Psoas muscle (tissue), 8 donors: ENCODE measurements around the gene ITGA7. TPM values are rescaled to one million over a fixed set of nuclear protein-coding genes. Genes with fewer than 3 reads are reported as not detected.

ENCODE experiments used
- ATAC-seq, 4 donors: fragments of 200-7000 bp; cut with Tn5 transposase; one replicate each; pipeline ENCODE4 v1.9.1; 2020; ENCODE audit warnings: moderate library complexity in 3 of 4, mild to moderate bottlenecking in 2 of 4
- DNase-seq, 2 donors: peaks; one replicate each; pipeline ENCODE4 v3.0.0-alpha.2; 2020
- H3K27ac ChIP-seq: fragments of 200-600 bp; one replicate; pipeline ENCODE4 v1.8.0; 2022
- H3K27me3 ChIP-seq, 3 donors: fragments of 200-600 bp in 1 of 3; one replicate each; pipeline versions ENCODE4 v1.6.1 to v1.8.0; 2013 to 2022; ENCODE audit warnings: low read length in 2 of 3, mild to moderate bottlenecking in 2 of 3, moderate library complexity in 1 of 3; ENCODE audit not compliant: insufficient read depth in 3 of 3
- H3K36me3 ChIP-seq, 2 donors: fragments of 200-600 bp in 1 of 2; one replicate each; pipeline versions ENCODE4 v1.6.1 to v1.8.0; 2013 to 2022; ENCODE audit warnings: low read depth in 1 of 2, mild to moderate bottlenecking in 1 of 2, moderate library complexity in 1 of 2; ENCODE audit not compliant: insufficient read depth in 1 of 2
- H3K4me1 ChIP-seq: fragments of 200-600 bp; one replicate; pipeline ENCODE4 v1.8.0; 2022
- H3K4me3 ChIP-seq: fragments of 200-600 bp; one replicate; pipeline ENCODE4 v1.8.0; 2022; ENCODE audit warnings: mild to moderate bottlenecking
- H3K9me3 ChIP-seq: fragments of 200-600 bp; one replicate; pipeline ENCODE4 v1.8.0; 2022
- WGBS, 3 donors: extraction: QIAGEN DNeasy Blood & Tissue Kit; methylation state at CpG; one replicate each; pipeline versions ENCODE4 v1.1.6 to v1.1.7; 2013; 5-methylcytosine and 5-hydroxymethylcytosine counted together
- intact Hi-C, 2 donors: fragments of 100-400 bp; cut with DNase I; formaldehyde crosslinking; loops; one replicate each; pipeline versions ENCODE4 v1.11.0 to v1.14.2; 2022
- polyA plus RNA-seq, 3 donors: library from polyadenylated mRNA; stranded (reverse); fragments of 200-250 nt; gene quantifications; one replicate each; pipeline ENCODE4 v1.2.3, GENCODE V29; 2013
- total RNA-seq, 4 donors: library from RNA; stranded (reverse); fragmentation: NEBNext Ultra II Directional in 2 of 4; extraction: Animal tissue kit (Norgen Biotek cat#: 25700) in 2 of 4; gene quantifications; one replicate each; pipeline versions ENCODE4 v1.2.1 to v1.2.4, GENCODE V29; 2021 to 2023
- TF ChIP-seq, protein P1 (sequence below): fragments of 200-600 bp; IDR thresholded peaks from one replicate; pipeline ENCODE4 v1.8.0; 2022; ENCODE audit warnings: antibody characterized with exemption
- donor health status: healthy with polysubstance abuse.
- donor health status: DM: no; HTN: no; CAD: no; lungs with moderate emphysema.
- donor health status: Bipolar disorder and iron deficiency.
- donor health status: healthy.
- donor health status: DM: yes; HTN: yes; CAD: no.
- donor health status: DM: no; HTN: no; CAD: no.
- donor health status: DM: no; HTN: no; CAD: no.
- donor health status: DM: yes; HTN: yes; CAD: no.

Gene ITGA7
- total and polyA plus RNA-seq, 7 donors, result 51.8 to 433 (median 297) TPM

DNA sequence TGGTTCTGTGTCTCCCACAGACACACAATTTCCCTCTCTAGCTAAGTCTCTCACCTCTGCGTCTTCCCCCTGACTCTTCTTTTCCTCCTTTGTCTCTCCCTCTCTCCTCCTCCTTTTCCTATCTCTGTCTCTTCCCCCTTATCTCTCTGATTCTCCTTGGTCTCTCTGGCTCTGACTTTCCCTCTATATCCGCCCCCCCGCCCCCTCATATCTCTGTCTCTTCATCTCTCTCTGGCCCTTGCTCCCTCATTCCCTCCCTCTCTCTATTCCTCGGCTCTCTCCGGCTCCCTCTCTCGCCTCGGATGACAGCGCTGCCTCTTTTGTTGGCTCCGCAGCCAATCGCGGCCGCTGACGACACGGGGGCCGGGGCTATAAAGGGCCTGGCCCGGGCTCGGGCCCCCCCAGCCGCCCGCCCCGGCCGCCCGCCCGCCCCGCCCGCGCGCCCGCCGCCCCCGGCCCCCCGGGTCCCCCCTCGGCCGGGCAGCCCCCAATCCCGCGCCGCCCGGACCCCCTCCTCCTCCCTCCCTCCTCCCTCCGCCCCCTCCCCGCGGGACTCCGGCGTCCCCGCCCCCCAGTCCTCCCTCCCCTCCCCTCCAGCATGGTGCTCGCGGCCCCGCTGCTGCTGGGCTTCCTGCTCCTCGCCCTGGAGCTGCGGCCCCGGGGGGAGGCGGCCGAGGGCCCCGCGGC, 35.2 kb upstream of the ITGA7 start, which contains the start of gene GDF11:
Gene GDF11 (plus strand): TSS at position 404 of the 687 bp plus-strand sequence. CDS start 195 bp downstream, at position 599.
- ATAC-seq (peak; percentile 40 to 60 (median 48)), DNase-seq (peak; percentile 77 to 85)
- H3K27me3 ChIP-seq, result peaks cover 0 to 8% (median 3%) of the 10 kb centered on the region in 3 donors
- H3K27ac ChIP-seq, result no peak within 1 kb of the TSS
- TF ChIP-seq, protein P1, sequence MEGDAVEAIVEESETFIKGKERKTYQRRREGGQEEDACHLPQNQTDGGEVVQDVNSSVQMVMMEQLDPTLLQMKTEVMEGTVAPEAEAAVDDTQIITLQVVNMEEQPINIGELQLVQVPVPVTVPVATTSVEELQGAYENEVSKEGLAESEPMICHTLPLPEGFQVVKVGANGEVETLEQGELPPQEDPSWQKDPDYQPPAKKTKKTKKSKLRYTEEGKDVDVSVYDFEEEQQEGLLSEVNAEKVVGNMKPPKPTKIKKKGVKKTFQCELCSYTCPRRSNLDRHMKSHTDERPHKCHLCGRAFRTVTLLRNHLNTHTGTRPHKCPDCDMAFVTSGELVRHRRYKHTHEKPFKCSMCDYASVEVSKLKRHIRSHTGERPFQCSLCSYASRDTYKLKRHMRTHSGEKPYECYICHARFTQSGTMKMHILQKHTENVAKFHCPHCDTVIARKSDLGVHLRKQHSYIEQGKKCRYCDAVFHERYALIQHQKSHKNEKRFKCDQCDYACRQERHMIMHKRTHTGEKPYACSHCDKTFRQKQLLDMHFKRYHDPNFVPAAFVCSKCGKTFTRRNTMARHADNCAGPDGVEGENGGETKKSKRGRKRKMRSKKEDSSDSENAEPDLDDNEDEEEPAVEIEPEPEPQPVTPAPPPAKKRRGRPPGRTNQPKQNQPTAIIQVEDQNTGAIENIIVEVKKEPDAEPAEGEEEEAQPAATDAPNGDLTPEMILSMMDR, result no peak
- H3K36me3 ChIP-seq, result no peaks in the 10 kb centered on the region
- peak within 1 kb of the TSS; percentile 67 for H3K4me3 ChIP-seq
- H3K4me1 ChIP-seq, result peaks cover 19% of the 10 kb centered on the region
- 0 to 2% (median 1%) methylated on average over 24 to 47 of the region's 53 CpGs for WGBS, 3 donors
- intact Hi-C loops, result no loop called here
- H3K9me3 ChIP-seq, result no peaks in the 10 kb centered on the region

DNA sequence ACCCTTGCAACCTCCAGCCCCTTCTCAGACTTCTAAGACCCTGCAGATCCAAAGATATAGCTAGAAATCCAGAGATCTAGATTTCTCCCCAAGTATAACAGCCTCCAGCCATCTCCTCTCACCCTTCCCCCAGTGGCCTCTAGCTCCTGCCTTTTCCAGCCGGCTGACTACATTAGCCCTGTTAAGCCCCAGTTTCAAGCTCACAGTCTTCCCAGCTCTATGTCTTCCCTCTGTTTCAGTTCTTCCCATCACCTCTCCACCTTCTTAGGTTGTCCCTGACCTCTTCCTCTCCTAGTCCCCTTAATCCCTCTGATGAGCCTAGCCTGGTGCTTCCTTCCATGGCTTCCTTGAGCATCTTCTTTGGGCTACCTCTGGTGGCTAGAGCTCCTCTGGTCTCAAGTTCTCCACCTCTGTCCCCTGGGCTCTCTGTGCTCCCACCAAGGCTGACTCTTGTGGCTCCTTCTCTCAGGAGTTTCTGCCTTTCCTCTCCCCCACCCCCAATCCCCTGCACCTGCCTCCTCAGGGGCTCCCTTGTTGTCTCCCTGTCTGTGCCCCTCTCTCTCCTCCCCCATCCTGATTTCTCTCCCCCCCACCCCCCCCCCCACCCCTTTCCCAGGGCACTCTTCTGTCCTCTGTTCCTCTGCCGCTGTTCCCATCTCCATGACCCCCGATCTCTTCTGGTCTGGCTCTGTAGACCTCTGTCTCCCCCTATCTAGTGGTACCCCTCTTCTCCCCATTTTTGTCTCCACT, 34.4 kb upstream of the ITGA7 start:
- no peaks in the 10 kb centered on the region for H3K9me3 ChIP-seq
- peak overlapping the region; percentile 67 for H3K4me3 ChIP-seq
- TF ChIP-seq, protein P1, result no peak
- H3K27ac ChIP-seq, result no peak overlapping the region
- H3K4me1 ChIP-seq, result peaks cover 19% of the 10 kb centered on the region
- H3K36me3 ChIP-seq, result no peaks in the 10 kb centered on the region
- intact Hi-C loops, result no loop called here
- WGBS, 3 donors, result 12 to 44% (median 32%) methylated on average over 2 to 3 of the region's 3 CpGs
- no peak for DNase-seq
- H3K27me3 ChIP-seq, result peaks cover 0 to 8% (median 3%) of the 10 kb centered on the region in 3 donors
- ATAC-seq, result no peak

DNA sequence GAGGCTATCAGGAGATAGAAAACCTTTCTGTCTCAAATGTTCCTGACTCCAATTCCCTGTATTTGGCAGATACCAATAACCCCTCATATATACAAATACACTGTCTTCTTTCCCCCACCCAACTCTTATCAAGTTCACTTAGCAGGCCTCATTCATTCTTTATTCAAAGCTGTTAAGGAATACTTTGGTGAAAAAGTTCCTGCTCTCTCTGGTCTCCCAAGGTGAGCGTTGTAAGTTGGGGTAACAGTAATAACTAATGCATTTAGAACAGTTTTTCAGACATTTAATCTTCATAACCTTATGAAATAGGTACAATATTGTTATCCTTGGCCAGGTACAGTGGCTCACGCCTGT, 31.3 kb upstream of the ITGA7 start:
- ATAC-seq, result no peak
- no peak overlapping the region for H3K27ac ChIP-seq
- TF ChIP-seq, protein P1, result no peak
- WGBS, 3 donors, result 76 to 87% (median 78%) methylated on average over 2 of the region's 2 CpGs
- no peaks in the 10 kb centered on the region for H3K9me3 ChIP-seq
- intact Hi-C loops, result loop anchor here (2.0 to 5.0 kb wide), 3 partner anchors 60 to 288 kb away; no protein-coding TSS in a partner anchor
- peaks cover 4% of the 10 kb centered on the region for H3K4me1 ChIP-seq
- no peaks in the 10 kb centered on the region for H3K36me3 ChIP-seq
- DNase-seq, result no peak
- peaks cover 0 to 4% (median 0%) of the 10 kb centered on the region in 3 donors for H3K27me3 ChIP-seq
- peak overlapping the region; percentile 64 for H3K4me3 ChIP-seq

DNA sequence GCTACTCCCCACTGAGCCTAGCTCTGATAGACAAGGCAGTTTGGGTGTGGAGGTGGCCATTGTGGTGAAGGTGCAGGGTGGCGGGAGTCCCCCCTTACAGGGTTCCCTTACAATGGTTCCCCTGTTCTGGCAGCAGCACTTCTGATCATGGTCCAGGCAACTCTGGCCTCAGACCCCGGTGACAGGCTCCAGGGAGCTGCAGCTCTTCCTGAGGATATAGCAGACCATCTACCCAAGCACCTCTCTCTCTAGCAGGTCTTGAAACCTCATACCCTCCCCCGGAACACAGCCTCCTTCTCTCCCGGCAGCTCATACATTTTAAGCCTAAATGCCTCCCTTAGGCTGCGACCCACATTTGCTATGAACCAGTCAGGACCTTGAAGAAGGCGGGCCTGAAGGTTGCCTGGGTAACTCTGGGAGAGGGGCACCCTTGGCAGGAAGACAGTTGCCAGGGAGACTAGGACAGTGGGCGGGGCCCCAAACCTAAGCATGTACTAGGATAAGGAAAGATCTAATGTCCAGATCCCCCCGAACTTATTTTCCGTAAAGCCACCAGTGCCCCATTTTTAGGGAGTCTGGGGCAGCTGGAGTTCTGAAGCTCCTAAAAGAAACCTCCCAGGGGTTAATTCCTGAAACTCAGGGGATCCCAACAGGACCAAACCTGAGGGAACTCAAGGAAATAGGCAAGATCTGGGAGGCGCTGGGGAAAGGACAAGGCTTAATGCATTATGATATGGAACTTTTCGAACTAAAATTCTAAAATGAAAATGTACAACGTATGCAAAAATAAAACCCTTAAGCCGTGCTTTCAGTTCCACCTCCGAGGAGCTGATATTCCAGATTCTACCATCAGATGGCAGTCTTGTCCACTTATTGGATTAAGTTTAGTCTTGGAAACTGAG, 30.7 kb upstream of the ITGA7 start:
- 2 to 4% (median 2%) methylated on average over 14 of the region's 14 CpGs for WGBS, 3 donors
- TF ChIP-seq, protein P1, result peak; percentile 93

More for the DNA sequence above, 30.7 kb upstream of the ITGA7 start:
- no peaks in the 10 kb centered on the region for H3K9me3 ChIP-seq
- DNase-seq (peak; percentile 72 to 77), ATAC-seq (peak; percentile 49 to 83 (median 70))
- no peak overlapping the region for H3K27ac ChIP-seq
- no peaks in the 10 kb centered on the region for H3K27me3 ChIP-seq
- peak overlapping the region; percentile 64 for H3K4me3 ChIP-seq
- H3K36me3 ChIP-seq, result no peaks in the 10 kb centered on the region
- intact Hi-C loops, result loop anchor here (2.0 to 5.0 kb wide), 3 partner anchors 60 to 289 kb away; no protein-coding TSS in a partner anchor
- H3K4me1 ChIP-seq, result no peaks in the 10 kb centered on the region
